Activated CD4-positive, alpha-beta T cell treated with anti-CD3 and anti-CD28 coated beads for 4 hours (primary cell): ENCODE data around the gene CCDC192.

Experiments
- DNase-seq, 2 donors: peaks; one replicate each; pipeline ENCODE4 v3.0.0-alpha.2; 2020

Gene CCDC192

DNA sequence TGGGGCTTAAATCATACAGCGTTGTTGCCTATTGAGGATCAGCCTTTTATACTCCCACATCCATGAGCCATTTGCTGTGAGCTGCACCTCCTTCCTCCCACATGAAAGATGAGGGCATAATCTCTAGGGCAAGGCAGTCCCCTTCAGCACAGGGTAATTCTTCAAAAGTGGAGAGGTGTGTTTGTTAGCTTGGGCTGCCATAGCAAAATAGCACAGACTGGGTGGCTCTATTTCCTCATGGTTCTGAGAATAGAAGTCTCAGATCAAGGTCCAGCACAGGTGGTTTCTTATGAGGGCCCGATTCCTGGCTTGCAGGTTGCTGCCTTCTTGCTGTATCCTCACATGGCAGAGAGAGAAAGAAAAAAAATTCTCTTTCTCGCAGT lies 258.6 kb downstream of the CCDC192 start:
- no peak for DNase-seq

DNA sequence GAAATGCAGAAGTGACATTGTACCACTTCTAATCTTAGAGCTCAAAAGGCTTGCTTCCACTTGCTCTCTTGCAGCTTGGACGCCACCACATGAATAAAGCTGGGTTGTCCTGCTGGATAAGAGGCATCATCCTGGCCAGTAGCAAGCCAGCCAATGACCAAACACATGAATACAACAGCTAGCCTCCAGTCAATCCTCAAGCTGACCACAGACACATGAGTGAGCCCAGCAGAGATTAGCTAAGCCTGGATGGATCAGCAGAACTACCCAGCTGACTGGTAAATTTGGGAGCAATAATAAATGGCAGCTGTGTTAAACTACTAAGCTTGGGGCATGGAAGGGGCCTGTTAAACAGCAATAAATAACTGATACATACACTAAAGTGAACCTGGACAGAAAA lies 259.3 kb downstream of the CCDC192 start:
- DNase-seq: no peak

DNA sequence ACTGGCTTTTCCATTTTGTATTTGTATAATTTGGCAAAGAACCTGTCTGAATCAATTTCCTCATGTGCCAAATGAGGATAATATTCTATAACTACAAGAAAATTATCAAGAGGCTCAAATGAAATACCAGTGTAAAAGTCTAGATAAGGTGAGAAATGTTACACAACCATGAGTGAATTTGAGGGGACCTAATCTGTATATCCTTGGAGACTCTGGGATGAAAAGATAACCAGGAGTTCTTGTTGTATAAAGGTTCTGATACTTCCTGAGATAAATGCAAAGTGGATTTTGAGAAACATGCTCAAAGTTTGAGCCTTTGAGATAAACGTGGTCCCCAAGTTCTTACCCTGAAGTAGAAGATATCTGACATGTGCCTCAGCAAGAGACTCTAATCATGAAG lies 260.0 kb downstream of the CCDC192 start:
- DNase-seq: no peak

DNA sequence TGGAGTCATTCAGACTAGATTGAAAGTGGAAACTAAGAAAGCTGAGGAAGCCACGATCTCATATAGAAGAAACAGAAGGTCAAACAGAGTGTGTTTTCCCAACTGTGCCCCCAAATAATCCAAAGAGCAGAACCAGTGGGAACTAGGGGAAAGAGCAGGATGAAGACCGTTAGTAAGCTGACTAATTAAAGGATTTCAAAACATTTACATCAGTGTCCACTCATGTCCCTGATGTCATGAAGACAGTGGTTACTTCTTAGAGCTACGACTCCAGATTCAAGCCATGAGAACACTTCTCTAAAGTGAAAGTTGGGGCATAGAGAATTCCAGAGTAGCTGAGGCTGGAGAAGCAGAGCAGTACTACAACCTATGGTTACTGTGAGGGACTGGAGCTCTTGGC lies 260.7 kb downstream of the CCDC192 start:
- no peak for DNase-seq

DNA sequence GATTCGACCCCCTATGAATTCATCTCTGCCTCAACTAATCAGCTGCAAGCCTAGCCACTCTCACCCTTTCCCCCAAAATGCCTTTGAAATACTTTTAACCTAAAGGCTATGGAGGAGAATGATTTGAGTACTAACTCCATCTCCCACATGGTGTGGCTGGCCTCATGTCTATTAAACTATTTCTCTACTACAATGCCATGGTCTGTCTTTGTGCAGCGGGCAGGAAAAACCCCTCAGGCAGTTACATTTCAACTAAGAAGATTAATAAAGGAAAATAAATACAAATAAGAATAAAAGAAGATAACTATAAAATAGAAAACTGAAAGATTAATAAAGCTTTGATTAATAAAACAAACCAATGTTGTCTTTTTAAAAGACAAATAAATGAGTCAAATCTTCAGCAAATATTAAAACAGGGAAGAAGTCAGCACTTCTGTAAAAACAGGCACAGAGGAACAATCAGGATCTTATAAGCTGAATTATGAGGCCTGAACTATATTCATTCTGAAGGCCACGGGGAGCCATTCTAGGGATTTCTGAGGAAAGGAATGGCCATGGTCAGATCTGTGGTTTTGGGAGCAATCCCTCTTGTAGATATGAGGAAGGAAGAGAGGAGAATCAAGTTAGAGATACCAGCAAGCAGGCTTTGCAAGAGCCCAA lies 264.3 kb downstream of the CCDC192 start:
- no peak for DNase-seq

DNA sequence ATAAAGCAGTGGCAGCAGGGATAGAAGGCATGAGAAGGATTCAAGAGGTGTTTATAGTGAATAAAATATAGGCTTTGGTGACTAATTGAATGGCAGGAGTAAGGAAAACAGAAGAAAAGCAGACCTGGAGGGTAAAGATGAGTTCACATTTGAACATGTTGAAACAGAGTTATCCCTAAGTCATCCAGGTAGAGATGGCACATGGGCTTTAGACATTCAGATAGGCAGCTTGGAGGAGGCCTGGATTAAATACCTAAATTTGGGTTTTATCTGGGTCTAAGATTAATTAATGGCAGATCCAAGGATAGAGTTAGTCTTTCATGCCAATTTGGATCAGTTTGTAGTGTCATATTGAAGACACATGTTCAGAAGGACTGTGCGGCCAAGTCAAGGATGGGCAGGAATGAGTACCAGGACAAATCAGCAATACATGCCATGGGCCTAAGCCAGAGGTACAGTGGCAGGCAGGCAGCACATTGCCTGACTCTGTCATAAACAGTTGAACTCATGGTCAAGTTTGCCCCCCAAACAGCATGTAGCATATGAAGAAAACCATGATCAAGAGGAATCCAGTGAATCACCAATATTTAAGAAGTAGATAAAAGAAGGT lies 264.9 kb downstream of the CCDC192 start:
- DNase-seq: no peak

DNA sequence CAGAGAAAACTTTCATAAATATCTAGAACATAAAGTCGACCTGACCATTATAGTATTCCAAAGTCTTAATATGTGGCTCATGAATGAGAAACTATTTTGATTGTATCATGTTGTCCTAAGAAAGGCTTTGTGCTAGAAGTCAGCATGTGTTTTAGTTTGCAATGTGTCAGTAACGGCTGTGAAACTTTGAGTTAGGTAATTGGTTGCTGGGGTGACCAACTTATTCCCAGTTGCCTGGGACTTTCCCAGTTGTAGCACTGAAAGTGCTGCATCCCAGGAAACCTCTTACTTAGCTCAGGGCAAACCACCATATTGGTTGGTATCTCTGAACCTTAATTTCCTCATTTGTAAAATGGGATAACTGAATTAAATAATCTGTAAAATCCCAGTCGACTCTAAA lies 265.8 kb downstream of the CCDC192 start:
- no peak for DNase-seq

DNA sequence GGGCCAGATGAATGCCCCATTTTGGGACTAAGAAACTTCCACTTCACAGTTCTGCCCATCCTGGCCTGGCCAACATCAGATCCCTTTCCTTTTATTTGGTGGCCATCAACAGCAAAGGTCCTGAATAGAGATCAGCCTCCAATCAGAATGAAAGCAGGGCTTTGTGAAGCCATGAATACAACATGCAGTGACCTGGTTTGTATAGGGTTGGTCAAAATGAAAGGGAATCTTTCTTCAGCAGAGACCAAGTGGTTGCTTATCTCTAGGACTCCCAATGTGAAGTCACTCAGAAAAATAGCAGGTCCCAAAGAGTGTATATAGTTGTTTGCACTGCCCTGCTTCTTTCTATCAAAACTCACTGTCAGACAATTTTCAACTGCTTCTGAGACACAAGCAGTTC lies 266.5 kb downstream of the CCDC192 start:
- DNase-seq: no peak

DNA sequence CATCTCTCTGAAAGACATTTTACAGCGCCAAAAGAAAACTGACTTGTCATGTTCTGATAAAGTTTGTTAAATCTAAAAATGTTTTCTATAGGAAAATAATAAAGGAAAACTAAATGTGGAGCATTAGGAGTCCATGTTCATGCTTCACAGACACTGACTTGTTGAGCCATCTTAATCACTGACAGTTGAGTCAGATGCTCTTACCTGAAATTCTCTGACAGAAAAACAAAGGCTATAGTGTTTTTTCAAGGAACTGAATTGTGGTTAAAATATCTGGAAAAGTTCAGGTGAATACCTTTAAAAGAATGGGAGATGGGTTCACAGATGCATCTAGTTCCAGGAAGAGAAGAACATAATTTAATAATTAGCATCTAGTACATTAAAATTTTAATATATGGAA lies 266.9 kb downstream of the CCDC192 start:
- DNase-seq: no peak

DNA sequence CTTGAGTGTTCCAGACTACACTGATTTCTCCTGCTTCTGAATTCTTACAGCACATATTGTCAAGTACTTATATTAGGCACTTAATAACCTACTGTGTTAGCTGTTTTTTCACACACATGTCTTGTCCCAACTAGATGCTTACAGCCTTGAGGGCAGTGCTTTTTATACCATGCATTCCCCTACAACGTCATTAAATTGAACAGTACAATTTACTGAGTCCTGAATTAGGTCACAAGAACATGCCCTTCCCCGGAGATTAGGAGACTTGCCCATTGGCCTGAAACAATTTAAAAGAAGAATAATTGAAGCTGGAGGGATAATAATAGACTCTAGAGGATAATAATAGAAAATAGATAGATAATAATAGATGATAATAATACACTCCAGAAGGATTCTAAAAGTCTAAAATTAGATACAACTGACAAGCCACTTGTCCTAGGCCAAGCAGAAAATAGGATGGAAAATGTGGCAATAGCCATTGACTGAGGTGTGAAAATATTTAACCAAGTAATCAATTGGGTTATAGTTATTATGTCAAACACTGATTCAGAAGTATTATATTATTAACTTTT lies 267.7 kb downstream of the CCDC192 start:
- DNase-seq: no peak

DNA sequence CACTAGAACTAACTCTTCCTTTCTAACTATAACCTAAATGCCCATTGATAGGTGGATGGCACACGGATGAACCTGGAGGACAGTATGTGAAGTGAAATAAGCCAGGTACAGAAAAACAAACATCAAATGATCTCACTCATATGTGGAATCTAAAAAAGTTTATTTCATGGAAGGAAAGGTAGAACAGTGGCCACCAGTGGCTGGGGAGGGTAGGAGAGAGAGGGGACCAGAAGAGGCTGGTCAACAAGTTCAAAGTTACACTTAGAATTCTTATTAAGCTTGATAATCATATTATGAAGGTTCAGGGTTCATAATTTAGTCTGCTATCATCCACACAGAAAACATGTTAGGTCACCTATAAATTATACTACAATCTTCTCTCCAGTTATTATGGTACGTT lies 272.8 kb downstream of the CCDC192 start:
- no peak for DNase-seq

DNA sequence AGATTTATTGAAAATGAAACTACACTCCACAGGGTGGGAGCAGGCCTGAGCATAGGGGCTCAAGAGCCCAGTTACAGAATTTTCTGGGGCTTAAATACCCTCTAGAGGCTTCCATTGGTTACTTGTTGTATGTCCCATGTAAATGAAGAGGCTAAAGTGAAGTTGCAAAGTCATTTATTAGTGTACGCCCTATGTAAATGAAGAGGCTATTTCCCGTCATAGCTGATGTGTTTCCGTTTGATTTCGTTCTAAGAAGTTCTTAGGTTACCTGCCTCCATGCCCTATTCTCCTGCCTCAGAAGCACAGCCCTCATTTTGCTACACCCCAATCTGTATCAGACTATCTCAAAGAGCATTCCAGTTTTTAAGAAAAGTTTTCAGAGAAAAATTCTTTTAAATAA lies 273.3 kb downstream of the CCDC192 start:
- DNase-seq: no peak

DNA sequence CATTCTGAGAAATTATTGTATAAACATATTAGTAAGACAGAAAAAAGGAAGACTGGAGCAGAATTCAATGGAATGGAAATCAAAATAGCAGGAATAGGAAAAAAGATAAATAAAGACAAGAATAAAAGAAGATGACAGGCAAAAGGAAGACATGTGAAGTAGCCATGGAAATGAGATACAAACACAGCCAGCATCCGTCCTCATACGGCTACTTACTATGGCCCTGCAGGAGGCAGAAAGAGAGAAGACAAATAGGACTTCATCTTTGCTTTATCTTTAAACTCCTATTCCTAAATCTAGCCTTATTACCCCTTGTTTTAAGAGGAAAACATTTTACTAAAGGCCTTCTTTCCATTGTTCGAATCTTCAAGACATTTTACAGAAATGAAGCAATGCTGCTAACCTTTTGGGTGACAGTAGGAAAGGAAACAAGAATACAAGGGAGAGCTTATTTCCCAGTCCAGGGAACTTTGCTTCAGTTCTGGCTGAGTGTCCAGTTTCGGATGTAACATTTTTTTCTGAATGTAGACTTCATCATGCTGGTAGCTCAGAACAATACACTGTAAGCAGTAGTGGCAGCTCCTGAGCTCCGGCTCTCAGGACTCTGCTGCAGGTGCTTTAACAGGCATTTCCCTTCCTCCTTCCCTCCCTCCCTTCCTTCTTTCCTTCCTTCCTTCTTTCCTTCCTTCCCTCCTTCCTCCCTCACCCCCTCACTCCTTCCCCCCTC lies 274.0 kb downstream of the CCDC192 start:
- DNase-seq: no peak

DNA sequence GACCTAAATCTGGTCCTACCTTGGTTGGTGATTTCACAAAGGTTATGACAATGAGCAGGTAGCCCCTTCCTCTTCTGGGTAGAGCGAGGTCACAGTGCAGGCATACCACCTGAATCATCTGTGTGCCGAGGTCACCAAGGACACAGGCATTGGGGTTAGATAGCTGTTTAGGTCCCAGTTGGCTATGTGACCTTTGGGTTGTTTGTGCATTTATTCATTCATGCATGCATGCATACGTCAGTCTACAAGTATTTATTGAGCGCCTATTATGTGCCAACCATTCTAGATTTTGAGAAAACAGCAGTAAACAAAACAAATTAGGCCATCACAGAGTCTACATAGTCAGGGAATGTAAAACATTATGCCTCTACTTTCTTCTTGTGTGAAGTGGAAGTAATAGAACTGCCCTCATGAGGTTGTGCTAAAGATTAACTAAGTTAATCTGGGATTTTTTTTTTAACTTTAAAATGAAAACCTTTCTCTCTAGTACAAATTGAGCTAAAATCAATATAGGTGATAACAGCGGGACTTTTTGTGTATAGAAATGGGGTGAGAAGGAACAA lies 275.6 kb downstream of the CCDC192 start:
- no peak for DNase-seq

DNA sequence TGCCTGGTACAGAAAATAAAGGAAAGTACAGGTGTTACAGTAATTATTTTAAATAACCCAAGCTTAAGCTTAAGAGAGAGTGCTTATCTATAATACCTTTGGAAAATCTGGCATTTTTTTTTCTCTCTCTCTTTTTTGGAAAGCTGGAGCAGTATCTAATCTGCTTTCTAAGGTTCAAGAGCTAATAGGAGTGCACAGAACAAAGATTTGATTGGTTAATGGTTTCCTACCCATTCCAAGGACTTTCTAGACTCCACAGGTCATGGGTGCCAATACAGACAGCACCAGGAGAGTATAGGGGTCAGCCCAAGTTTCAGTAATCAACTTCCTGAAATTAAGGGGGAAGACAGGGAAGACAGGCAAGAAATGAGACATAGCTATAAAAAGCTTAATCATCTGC lies 276.3 kb downstream of the CCDC192 start:
- DNase-seq: no peak

DNA sequence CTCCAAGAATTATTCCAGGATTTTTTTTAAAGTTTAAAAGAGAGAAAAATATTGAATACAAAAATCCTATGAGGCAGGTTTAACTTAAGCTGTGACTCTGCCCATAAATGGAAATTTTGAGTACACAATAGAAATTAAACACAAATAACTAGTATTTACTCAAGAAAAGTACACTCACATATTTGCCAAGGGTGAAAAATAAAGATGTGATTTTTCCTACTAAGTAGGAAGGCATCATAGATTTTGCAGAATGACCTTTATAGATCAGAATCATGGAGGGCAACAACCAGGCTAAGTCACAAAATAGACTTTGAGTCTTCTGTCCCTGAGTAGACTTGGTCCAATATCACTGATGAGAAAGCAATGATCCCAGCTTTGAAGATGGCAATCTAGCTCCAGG lies 277.7 kb downstream of the CCDC192 start:
- no peak for DNase-seq

DNA sequence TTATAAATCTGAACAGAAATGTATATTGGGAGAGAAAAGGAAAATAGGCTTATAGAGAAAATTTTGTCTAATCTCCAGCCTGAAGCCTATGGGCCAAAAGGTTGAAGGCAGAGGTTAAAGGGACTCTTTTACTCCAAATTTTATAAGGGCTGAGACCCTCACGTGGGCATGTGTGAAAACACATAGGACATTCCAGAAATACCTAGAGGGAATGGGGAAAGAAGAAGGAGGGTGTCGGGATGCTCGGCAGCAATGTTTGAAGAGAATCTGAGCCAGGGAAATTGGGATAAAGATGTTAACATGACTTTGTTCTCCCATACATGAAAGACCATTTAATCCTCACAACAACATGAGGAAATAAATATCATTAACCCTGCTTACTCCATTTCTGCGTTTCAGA lies 278.3 kb downstream of the CCDC192 start:
- no peak for DNase-seq

DNA sequence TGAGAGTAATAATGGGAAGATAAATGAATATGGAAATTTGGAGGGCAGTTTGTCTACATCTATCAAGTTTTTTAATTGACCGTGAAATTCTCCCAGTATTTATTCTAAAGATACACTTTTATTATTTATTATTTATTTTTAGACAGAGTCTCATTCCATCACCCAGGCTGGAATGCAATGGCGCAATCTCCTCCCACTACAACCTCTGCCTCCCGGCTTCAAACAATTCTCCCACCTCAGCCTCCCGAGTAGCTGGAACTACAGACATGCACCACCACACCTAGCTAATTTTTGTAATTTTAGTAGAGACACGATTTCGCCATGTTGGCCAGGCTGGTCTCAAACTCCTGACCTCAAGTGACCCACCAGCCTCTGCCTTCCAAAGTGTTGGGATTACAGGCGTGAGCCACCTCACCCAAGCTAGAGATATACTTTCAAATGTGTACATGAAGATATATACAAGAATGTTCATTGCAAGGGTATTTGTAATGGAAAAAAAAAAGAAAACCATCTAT lies 282.7 kb downstream of the CCDC192 start:
- DNase-seq: no peak

DNA sequence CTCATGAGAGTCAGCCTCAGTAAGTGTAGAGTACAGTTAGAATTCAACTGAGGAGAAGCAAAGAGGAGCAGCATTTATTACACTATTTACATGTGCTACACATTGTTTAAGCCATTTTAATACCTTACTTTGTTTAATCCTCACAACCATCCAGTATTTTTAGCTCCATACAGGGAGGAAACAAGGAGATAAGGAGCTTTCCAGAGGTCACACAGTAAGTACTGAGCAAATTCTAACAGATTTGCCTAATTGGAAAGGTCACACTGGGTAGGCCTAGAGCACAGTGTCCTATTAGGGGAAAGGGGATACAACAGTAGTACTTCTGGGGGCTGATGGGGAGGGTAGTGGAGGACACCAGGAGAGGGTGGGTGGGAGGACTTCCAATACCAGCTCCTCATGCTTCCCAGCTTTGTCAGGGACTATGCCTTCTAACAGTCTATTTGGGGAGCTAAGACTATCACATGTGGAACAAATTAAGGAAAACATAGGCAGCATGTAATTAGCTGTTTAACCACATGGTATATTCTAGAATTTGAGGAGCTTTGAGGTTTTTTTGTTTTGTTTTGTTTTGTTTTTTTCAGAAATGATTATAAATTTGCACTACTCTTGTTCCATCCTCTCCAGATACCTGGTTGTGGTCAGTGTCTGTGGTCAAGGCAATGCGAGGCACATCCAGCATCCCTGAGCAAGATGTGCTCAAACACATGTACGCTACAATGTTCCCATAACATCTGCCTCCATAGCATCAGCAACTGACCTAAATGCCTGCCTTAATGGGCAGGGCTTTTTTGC lies 284.4 kb downstream of the CCDC192 start:
- DNase-seq: no peak

DNA sequence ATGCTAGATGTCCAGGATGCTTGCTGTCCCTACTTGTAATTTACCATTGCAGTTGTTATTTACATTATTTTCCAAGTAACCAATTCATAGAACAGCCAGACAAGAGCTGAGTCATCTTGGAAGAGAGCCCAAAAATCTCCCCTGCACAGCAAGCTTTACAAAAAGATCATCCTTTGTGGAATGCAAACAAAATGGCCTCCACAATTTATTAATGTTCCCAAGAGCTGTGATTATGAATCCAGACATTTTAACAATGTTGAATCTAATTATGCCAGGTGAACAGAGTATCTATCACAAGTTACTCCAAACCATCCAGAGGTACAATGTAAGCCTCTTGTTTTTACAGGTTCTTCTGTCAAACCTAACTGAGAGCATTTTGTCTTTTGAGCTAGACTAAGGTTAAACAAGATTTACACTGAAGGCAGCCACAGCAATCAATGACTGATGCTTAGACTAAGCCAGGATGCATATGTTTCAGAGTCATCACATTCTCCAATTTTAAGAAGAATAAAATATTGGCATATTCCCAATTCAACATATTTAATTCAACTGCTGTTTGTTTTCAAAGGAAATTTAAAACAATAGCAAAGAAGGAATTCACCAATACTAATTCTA lies 285.1 kb downstream of the CCDC192 start:
- DNase-seq: no peak
